Measurements from ENCODE around the gene SFT2D1.

- TF ChIP-seq POLR2AphosphoS5 (IDR thresholded peaks at IDR 0.05; ENCODE audit: low read depth, low read length) (no peak), TAF1 (IDR thresholded peaks at IDR 0.05; ENCODE audit: low read depth, low read length) (no peak), POLR2A (IDR thresholded peaks at IDR 0.05; ENCODE audit: low read depth, low read length) (peak; percentile 52; the same call in 1 of the 2 replicates), PAX5 (IDR thresholded peaks at IDR 0.05; ENCODE audit: insufficient read depth, low read length, severe bottlenecking) (no peak), SPI1 (IDR thresholded peaks at IDR 0.05; ENCODE audit: low read depth, low read length) (no peak), POU2F2 (IDR thresholded peaks at IDR 0.05; ENCODE audit: low read depth, low read length) (no peak)
These were observed 5.5 kb downstream of the SFT2D1 start for GRCh38 chr6:166336847-166337246.
